HG03135 (cell line): ENCODE results near the gene AOC3.
"Not testable (repeated sequence)": the region's sequence is repeated elsewhere in the genome, so short reads cannot be mapped to it uniquely, and the experiment has no call there.

Experiments
- ATAC-seq: cut with Tn5 transposase; IDR thresholded peaks from one replicate; pipeline ENCODE4 v1.9.1; 2021; ENCODE audit warnings: mild to moderate bottlenecking, moderate library complexity; ENCODE audit not compliant: unreplicated experiment

Gene AOC3

GRCh38 chr17:42891539-42892152 lies 40.6 kb downstream of the AOC3 start:
- ATAC-seq = no peak

- ATAC-seq = no peak
These were observed 42.4 kb downstream of the AOC3 start for GRCh38 chr17:42893359-42893758.

GRCh38 chr17:42894283-42895184 lies 43.5 kb downstream of the AOC3 start:
- ATAC-seq = no peak

GRCh38 chr17:42895185-42895555 lies 44.2 kb downstream of the AOC3 start:
- no peak for ATAC-seq

GRCh38 chr17:42898147-42898811 lies 47.3 kb downstream of the AOC3 start:
- ATAC-seq = no peak

- not testable (repeated sequence) for ATAC-seq
These were observed 49.0 kb downstream of the AOC3 start for GRCh38 chr17:42899981-42900380.

- ATAC-seq = no peak
These were observed 49.7 kb downstream of the AOC3 start, which contains the start of gene G6PC1 for GRCh38 chr17:42900460-42901331. TSS of gene G6PC1 (plus strand) at chr17:42900799. CDS start at chr17:42900877, 78 bp downstream.

- no peak for ATAC-seq
These were observed 50.7 kb downstream of the AOC3 start for GRCh38 chr17:42901535-42902229.

GRCh38 chr17:42904110-42904469 lies 53.1 kb downstream of the AOC3 start:
- ATAC-seq = no peak

- ATAC-seq = no peak
These were observed 55.9 kb downstream of the AOC3 start for GRCh38 chr17:42906772-42907446.
